Colonic mucosa (tissue), 4 donors: ENCODE data around the gene GPX7. TPM values are rescaled to one million over a fixed set of nuclear protein-coding genes. Genes with fewer than 3 reads are reported as not detected.

ENCODE experiments used
- DNase-seq: peaks from one replicate; pipeline ENCODE4 v3.0.0-alpha.2; 2020
- H3K27ac ChIP-seq: fragments of 200-600 bp; one replicate; pipeline ENCODE4 v1.8.0; 2021
- H3K27me3 ChIP-seq: fragments of 200-600 bp; one replicate; pipeline ENCODE4 v1.8.0; 2021
- H3K36me3 ChIP-seq: fragments of 200-600 bp; one replicate; pipeline ENCODE4 v1.8.0; 2021
- H3K4me1 ChIP-seq: fragments of 200-600 bp; one replicate; pipeline ENCODE4 v1.8.0; 2021; ENCODE audit warnings: mild to moderate bottlenecking
- H3K4me3 ChIP-seq: fragments of 200-600 bp; one replicate; pipeline ENCODE4 v1.8.0; 2021
- H3K9ac ChIP-seq, 2 donors: one replicate each; pipeline ENCODE4 v1.7.0; 2013; ENCODE audit warnings: control low read depth in 2 of 2, low read depth in 2 of 2, low read length in 2 of 2
- H3K9me3 ChIP-seq: fragments of 200-600 bp; one replicate; pipeline ENCODE4 v1.8.0; 2021
- CTCF ChIP-seq: fragments of 200-600 bp; IDR thresholded peaks from one replicate; pipeline ENCODE4 v1.8.0; 2022; ENCODE audit warnings: antibody characterized with exemption, mild to moderate bottlenecking
- intact Hi-C: fragments of 100-400 bp; cut with DNase I; formaldehyde crosslinking; loops from one replicate; pipeline ENCODE4 v1.14.1; 2022
- total RNA-seq, 2 donors: library from RNA; stranded (reverse); fragmentation: NEBNext Ultra II Directional in 1 of 2; extraction: Animal tissue kit (Norgen Biotek cat#: 25700) in 1 of 2; gene quantifications; one replicate each; pipeline ENCODE4 v1.2.1, GENCODE V29; 2021
- donor health status: healthy.
- donor health status: DM: no; HTN: no; CAD: no.
- donor health status: DM: no; HTN: no; CAD: no.

The GPX7 gene
- total RNA-seq, 2 donors from 2014 or later, result 1.8 to 6.0 TPM

GRCh38 chr1:52634111-52634510, 31.9 kb downstream of the GPX7 start:
- intact Hi-C loops, result no loop called here
- H3K9me3 ChIP-seq, result no peaks in the 10 kb centered on the region

GRCh38 chr1:52635321-52636089, 33.3 kb downstream of the GPX7 start:
- H3K4me3 ChIP-seq, result no peak overlapping the region
- no peaks in the 10 kb centered on the region for H3K4me1 ChIP-seq
- peaks cover 23% of the 10 kb centered on the region for H3K27me3 ChIP-seq
- intact Hi-C loops, result no loop called here
- H3K9me3 ChIP-seq, result no peaks in the 10 kb centered on the region
- no peak overlapping the region for H3K9ac ChIP-seq
- no peaks in the 10 kb centered on the region for H3K36me3 ChIP-seq
- no peak for TF ChIP-seq CTCF
- DNase-seq, result peak; percentile 45
- H3K27ac ChIP-seq, result no peak overlapping the region

More at GRCh38 chr1:52634111-52634510, 31.9 kb downstream of the GPX7 start:
- peak overlapping the region; percentile 40 for H3K27ac ChIP-seq
- no peaks in the 10 kb centered on the region for H3K36me3 ChIP-seq
- TF ChIP-seq CTCF, result no peak
- H3K27me3 ChIP-seq, result peaks cover 23% of the 10 kb centered on the region
- H3K9ac ChIP-seq, result no peak overlapping the region
- no peak overlapping the region for H3K4me3 ChIP-seq
- no peak for DNase-seq
- H3K4me1 ChIP-seq, result no peaks in the 10 kb centered on the region

- Histone ChIP-seq H3K9ac (peak overlapping the region in 1 of 2 donors; percentile 3), H3K9me3 (no peaks in the 10 kb centered on the region), H3K27ac (peak overlapping the region; percentile 54), H3K4me1 (no peaks in the 10 kb centered on the region), H3K36me3 (no peaks in the 10 kb centered on the region), H3K4me3 (no peak overlapping the region), H3K27me3 (peaks cover 22% of the 10 kb centered on the region)
- no peak for DNase-seq
- TF ChIP-seq CTCF, result no peak
- intact Hi-C loops, result no loop called here
Observed at GRCh38 chr1:52636721-52637695, 34.8 kb downstream of the GPX7 start.

GRCh38 chr1:52637946-52638345, 35.8 kb downstream of the GPX7 start:
- H3K4me1 ChIP-seq, result no peaks in the 10 kb centered on the region
- no peaks in the 10 kb centered on the region for H3K36me3 ChIP-seq
- H3K9ac ChIP-seq, result no peak overlapping the region
- TF ChIP-seq CTCF, result no peak
- H3K4me3 ChIP-seq, result no peak overlapping the region
- no peaks in the 10 kb centered on the region for H3K9me3 ChIP-seq
- peak overlapping the region; percentile 54 for H3K27ac ChIP-seq
- H3K27me3 ChIP-seq, result peaks cover 12% of the 10 kb centered on the region
- DNase-seq, result no peak
- intact Hi-C loops, result no loop called here

GRCh38 chr1:52640697-52641096, 38.5 kb downstream of the GPX7 start:
- intact Hi-C loops, result no loop called here
- Histone ChIP-seq H3K27ac (no peak overlapping the region), H3K27me3 (no peaks in the 10 kb centered on the region), H3K4me1 (no peaks in the 10 kb centered on the region), H3K4me3 (no peak overlapping the region), H3K9ac (no peak overlapping the region), H3K36me3 (no peaks in the 10 kb centered on the region), H3K9me3 (no peaks in the 10 kb centered on the region)
- DNase-seq, result no peak
- TF ChIP-seq CTCF, result no peak
